SK-N-SH treated with all-trans-retinoic acid at 6 μM for 48 hours (cell line): ENCODE measurements around the gene CD164.

ENCODE experiments used
- ATAC-seq: fragments of 200-7000 bp; cut with Tn5 transposase; 3 replicates; pipeline ENCODE4 v1.9.1; 2020; ENCODE audit warnings: mild to moderate bottlenecking, moderate library complexity
- ARNTL ChIP-seq: fragments of 450-650 bp; formaldehyde crosslinking; IDR thresholded peaks from 2 replicates; pipeline ENCODE4 v1.5.0; 2020; ENCODE audit warnings: low read depth, mild to moderate bottlenecking, moderate library complexity, borderline replicate concordance
- BACH2 ChIP-seq: fragments of 250-450 bp; sonication (Bioruptor Pico); IDR thresholded peaks from 2 replicates; pipeline ENCODE4 v1.9.0; 2021; ENCODE audit warnings: mild to moderate bottlenecking, borderline replicate concordance
- CREB5 ChIP-seq: fragments of 250-450 bp; sonication (Bioruptor Pico); IDR thresholded peaks from 2 replicates; pipeline ENCODE4 v1.5.1; 2020; ENCODE audit warnings: low read depth, mild to moderate bottlenecking, moderate library complexity
- CSDC2 ChIP-seq: fragments of 250-450 bp; sonication (Bioruptor Pico); IDR thresholded peaks from 2 replicates; pipeline ENCODE4 v1.5.0; 2020; ENCODE audit warnings: mild to moderate bottlenecking, moderate library complexity
- CSRNP3 ChIP-seq: fragments of 250-450 bp; sonication (Bioruptor Pico); IDR thresholded peaks from 2 replicates; pipeline ENCODE4 v1.5.1; 2021; ENCODE audit warnings: mild to moderate bottlenecking, moderate library complexity
- ESRRG ChIP-seq: fragments of 250-450 bp; sonication (Bioruptor Pico); IDR thresholded peaks from 2 replicates; pipeline ENCODE4 v1.6.1; 2021; ENCODE audit warnings: mild to moderate bottlenecking
- GLIS3 ChIP-seq: fragments of 250-450 bp; sonication (Bioruptor Pico); IDR thresholded peaks from 2 replicates; pipeline ENCODE4 v1.5.0; 2020; ENCODE audit warnings: mild to moderate bottlenecking, moderate library complexity
- ISL1 ChIP-seq: fragments of 250-450 bp; sonication (Bioruptor Pico); IDR thresholded peaks from 2 replicates; pipeline ENCODE4 v2.1.2; 2022; ENCODE audit warnings: mild to moderate bottlenecking, moderate library complexity
- OSR1 ChIP-seq: fragments of 250-450 bp; sonication (Bioruptor Pico); IDR thresholded peaks from 2 replicates; pipeline ENCODE4 v1.8.0; 2022; ENCODE audit warnings: moderate library complexity, mild to moderate bottlenecking, inconsistent platforms
- PATZ1 ChIP-seq: fragments of 250-450 bp; sonication (Bioruptor Pico); IDR thresholded peaks from 2 replicates; pipeline ENCODE4 v1.8.0; 2020; ENCODE audit warnings: mild to moderate bottlenecking, moderate library complexity, borderline replicate concordance
- POU6F1 ChIP-seq: fragments of 250-450 bp; sonication (Bioruptor Pico); IDR thresholded peaks from 2 replicates; pipeline ENCODE4 v1.8.0; 2021; ENCODE audit warnings: low read depth, mild to moderate bottlenecking, moderate library complexity, borderline replicate concordance
- PPARA ChIP-seq: fragments of 250-450 bp; sonication (Bioruptor Pico); IDR thresholded peaks from 2 replicates; pipeline ENCODE4 v1.5.0; 2020; ENCODE audit warnings: mild to moderate bottlenecking, borderline replicate concordance
- RARB ChIP-seq: fragments of 250-450 bp; sonication (Bioruptor Pico); IDR thresholded peaks from 2 replicates; pipeline ENCODE4 v1.8.0; 2021; ENCODE audit warnings: mild to moderate bottlenecking, moderate library complexity
- SNAI2 ChIP-seq: fragments of 250-450 bp; sonication (Bioruptor Pico); IDR thresholded peaks from 2 replicates; pipeline ENCODE4 v1.5.0; 2020; ENCODE audit warnings: mild to moderate bottlenecking, moderate library complexity
- TCF4 ChIP-seq: fragments of 250-450 bp; sonication (Bioruptor Pico); IDR thresholded peaks from 2 replicates; pipeline ENCODE4 v1.8.0; 2021; ENCODE audit warnings: mild to moderate bottlenecking, moderate library complexity, borderline replicate concordance
- TOX ChIP-seq: fragments of 250-450 bp; sonication (Bioruptor Pico); IDR thresholded peaks from 2 replicates; pipeline ENCODE4 v1.8.0; 2021; ENCODE audit warnings: mild to moderate bottlenecking, moderate library complexity, borderline replicate concordance
- ZC3H10 ChIP-seq: fragments of 250-450 bp; sonication (Bioruptor Pico); IDR thresholded peaks from 2 replicates; pipeline ENCODE4 v1.5.1; 2021; ENCODE audit warnings: mild to moderate bottlenecking, moderate library complexity
- ZFP3 ChIP-seq: fragments of 250-450 bp; sonication (Bioruptor Pico); IDR thresholded peaks from 2 replicates; pipeline ENCODE4 v1.5.0; 2020; ENCODE audit warnings: mild to moderate bottlenecking, moderate library complexity
- ZFP30 ChIP-seq: fragments of 450-650 bp; formaldehyde crosslinking; IDR thresholded peaks from 2 replicates; pipeline ENCODE4 v1.5.0; 2022; ENCODE audit warnings: mild to moderate bottlenecking, moderate library complexity
- ZNF565 ChIP-seq: fragments of 450-650 bp; formaldehyde crosslinking; conservative IDR thresholded peaks from 2 replicates; pipeline ENCODE4 v1.5.0; 2020; ENCODE audit warnings: low read depth, mild to moderate bottlenecking, moderate library complexity
- ZNF70 ChIP-seq: fragments of 450-650 bp; formaldehyde crosslinking; IDR thresholded peaks from 2 replicates; pipeline ENCODE4 v1.5.0; 2020; ENCODE audit warnings: mild to moderate bottlenecking, moderate library complexity
- ZNF8 ChIP-seq: fragments of 450-650 bp; formaldehyde crosslinking; IDR thresholded peaks from 2 replicates; pipeline ENCODE4 v1.5.0; 2020; ENCODE audit warnings: mild to moderate bottlenecking, moderate library complexity

Gene CD164

GRCh38 chr6:109322825-109323224 is 59.4 kb downstream of the CD164 start:
- TF ChIP-seq TCF4 (CRISPR knock-in tag) (no peak), GLIS3 (no peak), POU6F1 (no peak), TOX (CRISPR knock-in tag) (no peak), ZNF8 (CRISPR knock-in tag) (no peak), SNAI2 (CRISPR knock-in tag) (no peak), CSRNP3 (CRISPR knock-in tag) (no peak), CREB5 (CRISPR knock-in tag) (no peak), BACH2 (CRISPR knock-in tag) (no peak), ZNF565 (CRISPR knock-in tag) (no peak), ARNTL (CRISPR knock-in tag) (no peak), CSDC2 (CRISPR knock-in tag) (no peak)
- ATAC-seq = no peak

- TF ChIP-seq CSDC2 (CRISPR knock-in tag) (no peak), ZC3H10 (no peak), ARNTL (CRISPR knock-in tag) (no peak), ZNF8 (CRISPR knock-in tag) (no peak), ISL1 (CRISPR knock-in tag) (no peak), ESRRG (CRISPR knock-in tag) (no peak), POU6F1 (no peak), RARB (no peak), PPARA (CRISPR knock-in tag) (no peak), ZNF565 (CRISPR knock-in tag) (no peak), OSR1 (CRISPR knock-in tag) (no peak)
- no peak for ATAC-seq
These were observed 60.5 kb downstream of the CD164 start for GRCh38 chr6:109321752-109322151.

- no peak for ATAC-seq
These were observed 62.2 kb downstream of the CD164 start for GRCh38 chr6:109320072-109320471.

More at GRCh38 chr6:109320072-109320471, 62.2 kb downstream of the CD164 start:
- TF ChIP-seq POU6F1 (no peak), OSR1 (CRISPR knock-in tag) (no peak), ISL1 (CRISPR knock-in tag) (no peak), PATZ1 (CRISPR knock-in tag) (no peak), CSRNP3 (CRISPR knock-in tag) (no peak), SNAI2 (CRISPR knock-in tag) (no peak), TOX (CRISPR knock-in tag) (no peak), ZFP3 (CRISPR knock-in tag) (no peak), ZNF70 (CRISPR knock-in tag) (no peak), ZNF565 (CRISPR knock-in tag) (no peak), ZFP30 (CRISPR knock-in tag) (no peak)
- TF ChIP-seq, all 23 proteins: peak for 0
